HEK293 (cell line): ENCODE data around the gene RFTN1.

ENCODE experiments used
- CTCF ChIA-PET: fragments of 350-600 bp; formaldehyde crosslinking; extraction: SDS; loops from one replicate; lab custom pipeline; 2021; ENCODE audit warnings: antibody characterized with exemption; lab: Yijun Ruan, JAX
- POLR2A ChIA-PET: fragments of 300-600 bp; formaldehyde crosslinking; extraction: SDS; loops from one replicate; lab custom pipeline; 2020; ENCODE audit warnings: antibody characterized with exemption, inconsistent platforms; lab: Yijun Ruan, JAX
- H3K27ac ChIP-seq: fragments of 200-500 bp; sonication (Bioruptor generic); 2 replicates; pipeline ENCODE4 v1.5.1; 2014; ENCODE audit warnings: low read depth, low read length, control low read depth, inconsistent platforms; ENCODE audit errors: extremely low read depth
- H3K36me3 ChIP-seq, 2 experiments: fragments of 200-500 bp in 1 of 2; sonication (Bioruptor generic) in 1 of 2; 1 replicate in 1 of 2; 2 replicates in 1 of 2; pipeline ENCODE4 v1.5.1; 2014 to 2017; ENCODE audit warnings: inconsistent platforms in 2 of 2, low read length in 2 of 2; ENCODE audit not compliant: control insufficient read depth in 2 of 2, insufficient read depth in 1 of 2
- H3K4me1 ChIP-seq: fragments of 200-500 bp; sonication (Bioruptor generic); 2 replicates; pipeline ENCODE4 v1.5.1; 2014; ENCODE audit warnings: mild to moderate bottlenecking, low read length, inconsistent platforms; ENCODE audit not compliant: control insufficient read depth, insufficient read depth
- H3K4me3 ChIP-seq: 2 replicates; pipeline ENCODE4 v1.5.1; 2011; ENCODE audit warnings: low read depth, mild to moderate bottlenecking, control low read depth, low read length, moderate library complexity
- H3K9me3 ChIP-seq: fragments of 200-500 bp; sonication (Bioruptor generic); 2 replicates; pipeline ENCODE4 v1.5.1; 2014; ENCODE audit warnings: low read depth, low read length, inconsistent platforms; ENCODE audit not compliant: control insufficient read depth, insufficient read depth
- GLIS2 ChIP-seq: fragments of 450-650 bp; formaldehyde crosslinking; IDR thresholded peaks from 2 replicates; pipeline ENCODE4 v1.5.1; 2016; ENCODE audit warnings: missing biosample characterization, missing genetic modification characterization
- PATZ1 ChIP-seq: fragments of 450-650 bp; formaldehyde crosslinking; IDR thresholded peaks from 2 replicates; pipeline ENCODE4 v1.5.1; 2016; ENCODE audit warnings: missing biosample characterization, missing genetic modification characterization
- PRDM2 ChIP-seq: fragments of 450-650 bp; formaldehyde crosslinking; IDR thresholded peaks from 2 replicates; pipeline ENCODE4 v1.5.1; 2016; ENCODE audit warnings: missing biosample characterization, missing genetic modification characterization, borderline replicate concordance
- YY2 ChIP-seq: fragments of 450-650 bp; formaldehyde crosslinking; IDR thresholded peaks from 2 replicates; pipeline ENCODE4 v1.5.1; 2016; ENCODE audit warnings: missing biosample characterization, missing genetic modification characterization
- ZBTB1 ChIP-seq: fragments of 450-650 bp; formaldehyde crosslinking; IDR thresholded peaks from 2 replicates; pipeline ENCODE4 v1.5.1; 2016; ENCODE audit warnings: missing biosample characterization, missing genetic modification characterization
- ZBTB48 ChIP-seq: fragments of 450-650 bp; formaldehyde crosslinking; IDR thresholded peaks from 2 replicates; pipeline ENCODE4 v1.5.1; 2016; ENCODE audit warnings: missing biosample characterization, missing genetic modification characterization
- ZIC2 ChIP-seq: fragments of 450-650 bp; formaldehyde crosslinking; IDR thresholded peaks from 2 replicates; pipeline ENCODE4 v1.5.1; 2016; ENCODE audit warnings: missing biosample characterization, missing genetic modification characterization
- ZNF239 ChIP-seq: fragments of 450-650 bp; formaldehyde crosslinking; IDR thresholded peaks from 2 replicates; pipeline ENCODE4 v1.5.1; 2016; ENCODE audit warnings: missing biosample characterization, missing genetic modification characterization
- ZNF324 ChIP-seq: fragments of 450-650 bp; formaldehyde crosslinking; IDR thresholded peaks from 2 replicates; pipeline ENCODE4 v1.5.1; 2016; ENCODE audit warnings: missing biosample characterization, missing genetic modification characterization
- ZNF37A ChIP-seq: fragments of 450-650 bp; IDR thresholded peaks from 2 replicates; pipeline ENCODE4 v1.5.1; 2018; ENCODE audit warnings: missing biosample characterization, missing genetic modification characterization
- ZNF433 ChIP-seq: fragments of 450-650 bp; formaldehyde crosslinking; IDR thresholded peaks from 2 replicates; pipeline ENCODE4 v1.5.1; 2016; ENCODE audit warnings: missing biosample characterization, missing genetic modification characterization, low read depth
- ZNF544 ChIP-seq: fragments of 450-650 bp; formaldehyde crosslinking; IDR thresholded peaks from 2 replicates; pipeline ENCODE4 v1.5.0; 2017; ENCODE audit warnings: missing biosample characterization, missing genetic modification characterization
- ZNF555 ChIP-seq: fragments of 450-650 bp; formaldehyde crosslinking; conservative IDR thresholded peaks from 2 replicates; pipeline ENCODE4 v1.5.1; 2017; ENCODE audit warnings: missing biosample characterization, mild to moderate bottlenecking, missing genetic modification characterization, inconsistent platforms
- ZNF585B ChIP-seq: fragments of 450-650 bp; formaldehyde crosslinking; IDR thresholded peaks from 2 replicates; pipeline ENCODE4 v1.5.1; 2016; ENCODE audit warnings: missing biosample characterization, missing genetic modification characterization
- ZNF596 ChIP-seq: fragments of 450-650 bp; IDR thresholded peaks from 2 replicates; pipeline ENCODE4 v1.5.0; 2018; ENCODE audit warnings: missing biosample characterization, mild to moderate bottlenecking, missing genetic modification characterization, moderate library complexity
- ZNF621 ChIP-seq: fragments of 450-650 bp; formaldehyde crosslinking; IDR thresholded peaks from 2 replicates; pipeline ENCODE4 v1.5.1; 2017; ENCODE audit warnings: missing biosample characterization, missing genetic modification characterization
- ZNF747 ChIP-seq: fragments of 450-650 bp; formaldehyde crosslinking; IDR thresholded peaks from 2 replicates; pipeline ENCODE4 v1.5.1; 2016; ENCODE audit warnings: missing biosample characterization, missing genetic modification characterization
- ZNF76 ChIP-seq: fragments of 450-650 bp; formaldehyde crosslinking; IDR thresholded peaks from 2 replicates; pipeline ENCODE4; 2016; ENCODE audit warnings: low read depth, missing biosample characterization, missing genetic modification characterization, borderline replicate concordance
- ZNF777 ChIP-seq: fragments of 450-650 bp; formaldehyde crosslinking; IDR thresholded peaks from 2 replicates; pipeline ENCODE4 v1.5.1; 2017; ENCODE audit warnings: missing biosample characterization, missing genetic modification characterization, borderline replicate concordance
- TF ChIP-seq, protein P1 (sequence below): fragments of 450-650 bp; formaldehyde crosslinking; IDR thresholded peaks from 2 replicates; pipeline ENCODE4 v1.5.1; 2016; ENCODE audit warnings: missing biosample characterization, missing genetic modification characterization, borderline replicate concordance

Gene RFTN1

GRCh38 chr3:16432714-16433113 lies 80.8 kb downstream of the RFTN1 start (continued):
- TF ChIP-seq ZNF433 (tag by site-specific recombination) (no peak), ZIC2 (no peak), ZNF621 (no peak), ZNF239 (tag by site-specific recombination) (no peak), ZNF585B (tag by site-specific recombination) (no peak), ZNF596 (tag by site-specific recombination) (no peak)

GRCh38 chr3:16430717-16431630 lies 82.5 kb downstream of the RFTN1 start:
- no peak for TF ChIP-seq ZNF37A (tag by site-specific recombination)
- TF ChIP-seq ZNF324 (tag by site-specific recombination): no peak
- no peak for TF ChIP-seq YY2 (tag by site-specific recombination)
- no peak for TF ChIP-seq ZNF555 (tag by site-specific recombination)
- no peak for TF ChIP-seq GLIS2 (tag by site-specific recombination)
- no peak for TF ChIP-seq ZNF777 (tag by site-specific recombination)
- no peak for TF ChIP-seq ZNF76 (tag by site-specific recombination)
- TF ChIP-seq ZIC2: no peak
- TF ChIP-seq ZBTB48 (tag by site-specific recombination): no peak
- TF ChIP-seq, all 188 proteins: peak for 0
- no peak overlapping the region for H3K27ac ChIP-seq
- no peaks in the 10 kb centered on the region for H3K9me3 ChIP-seq
- POLR2A ChIA-PET: no interaction called here
- peaks cover 0 to 4% of the 10 kb centered on the region in 2 experiments; a peak in 1 of 3 replicates for H3K36me3 ChIP-seq
- no peak overlapping the region for H3K4me3 ChIP-seq
- CTCF ChIA-PET: interaction anchor here (0.7 kb wide), 1 partner anchor 51 kb away, joined by 4 read pairs; no protein-coding TSS in a partner anchor
- H3K4me1 ChIP-seq: no peaks in the 10 kb centered on the region

- H3K4me1 ChIP-seq: no peaks in the 10 kb centered on the region
- H3K27ac ChIP-seq: no peak overlapping the region
- no peak overlapping the region for H3K4me3 ChIP-seq
- no peaks in the 10 kb centered on the region for H3K9me3 ChIP-seq
- H3K36me3 ChIP-seq: peaks cover 0 to 4% of the 10 kb centered on the region in 2 experiments; a peak in 1 of 3 replicates
- TF ChIP-seq ZBTB1 (no peak), ZNF621 (no peak), PATZ1 (tag by site-specific recombination) (no peak), ZNF544 (tag by site-specific recombination) (no peak), PRDM2 (tag by site-specific recombination) (no peak), ZNF747 (tag by site-specific recombination) (no peak), ZNF239 (tag by site-specific recombination) (no peak)
- TF ChIP-seq, protein P1, sequence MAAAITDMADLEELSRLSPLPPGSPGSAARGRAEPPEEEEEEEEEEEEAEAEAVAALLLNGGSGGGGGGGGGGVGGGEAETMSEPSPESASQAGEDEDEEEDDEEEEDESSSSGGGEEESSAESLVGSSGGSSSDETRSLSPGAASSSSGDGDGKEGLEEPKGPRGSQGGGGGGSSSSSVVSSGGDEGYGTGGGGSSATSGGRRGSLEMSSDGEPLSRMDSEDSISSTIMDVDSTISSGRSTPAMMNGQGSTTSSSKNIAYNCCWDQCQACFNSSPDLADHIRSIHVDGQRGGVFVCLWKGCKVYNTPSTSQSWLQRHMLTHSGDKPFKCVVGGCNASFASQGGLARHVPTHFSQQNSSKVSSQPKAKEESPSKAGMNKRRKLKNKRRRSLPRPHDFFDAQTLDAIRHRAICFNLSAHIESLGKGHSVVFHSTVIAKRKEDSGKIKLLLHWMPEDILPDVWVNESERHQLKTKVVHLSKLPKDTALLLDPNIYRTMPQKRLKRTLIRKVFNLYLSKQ (tag by site-specific recombination): no peak
- ChIA-PET POLR2A (no interaction called here), CTCF (no interaction called here)
Measured at GRCh38 chr3:16429086-16429485, 84.4 kb downstream of the RFTN1 start.
